Nephron progenitor cell (in vitro differentiated cells): ENCODE measurements around the gene ATP8B4.

Source experiments
- DNase-seq: peaks from one replicate; pipeline ENCODE4 v3.0.0; 2021
- H3K27ac Mint-ChIP-seq: 2 replicates; pipeline ENCODE4 v1.8.0; 2021; ENCODE audit warnings: mild to moderate bottlenecking, moderate library complexity, mixed read lengths
- H3K27me3 Mint-ChIP-seq: 2 replicates; pipeline ENCODE4 v1.8.0; 2021; ENCODE audit warnings: mild to moderate bottlenecking, low read depth, mixed read lengths; ENCODE audit not compliant: poor library complexity
- H3K36me3 Mint-ChIP-seq: 2 replicates; pipeline ENCODE4 v1.8.0; 2021; ENCODE audit warnings: low read depth, mixed read lengths
- H3K4me1 Mint-ChIP-seq: 2 replicates; pipeline ENCODE4 v1.8.0; 2021; ENCODE audit warnings: mixed read lengths
- H3K4me3 Mint-ChIP-seq: 2 replicates; pipeline ENCODE4 v1.8.0; 2021; ENCODE audit warnings: mild to moderate bottlenecking, moderate library complexity, mixed read lengths
- H3K9me3 Mint-ChIP-seq: 2 replicates; pipeline ENCODE4 v1.8.0; 2021; ENCODE audit warnings: mild to moderate bottlenecking, moderate library complexity, mixed read lengths
- CTCF ChIP-seq: fragments of 200-600 bp; sonication (generic); IDR thresholded peaks from 2 replicates; pipeline ENCODE4 v1.5.0; 2021; ENCODE audit warnings: antibody characterized with exemption

The ATP8B4 gene

GRCh38 chr15:50055750-50056157, 63.3 kb downstream of the ATP8B4 start:
- peaks cover 4% of the 10 kb centered on the region for H3K36me3 Mint-ChIP-seq
- no peak overlapping the region for H3K27ac Mint-ChIP-seq
- H3K9me3 Mint-ChIP-seq: peaks cover 8% of the 10 kb centered on the region
- no peak for DNase-seq
- H3K27me3 Mint-ChIP-seq: peaks cover 3% of the 10 kb centered on the region
- H3K4me1 Mint-ChIP-seq: peaks cover 5% of the 10 kb centered on the region
- no peak for TF ChIP-seq CTCF
- no peak overlapping the region for H3K4me3 Mint-ChIP-seq

- H3K4me3 Mint-ChIP-seq: no peak overlapping the region
- H3K27me3 Mint-ChIP-seq: peaks cover 3% of the 10 kb centered on the region
- H3K36me3 Mint-ChIP-seq: peaks cover 4% of the 10 kb centered on the region
- DNase-seq: no peak
- no peak overlapping the region for H3K27ac Mint-ChIP-seq
- H3K9me3 Mint-ChIP-seq: peaks cover 8% of the 10 kb centered on the region
- H3K4me1 Mint-ChIP-seq: peaks cover 4% of the 10 kb centered on the region
- no peak for TF ChIP-seq CTCF
These were observed 63.7 kb downstream of the ATP8B4 start for GRCh38 chr15:50055332-50055731.

GRCh38 chr15:50053055-50053856, 65.8 kb downstream of the ATP8B4 start:
- peaks cover 4% of the 10 kb centered on the region for H3K36me3 Mint-ChIP-seq
- H3K4me3 Mint-ChIP-seq: no peak overlapping the region
- H3K4me1 Mint-ChIP-seq: no peaks in the 10 kb centered on the region
- DNase-seq: no peak
- peaks cover 3% of the 10 kb centered on the region for H3K27me3 Mint-ChIP-seq
- H3K27ac Mint-ChIP-seq: peak overlapping the region; percentile 14
- no peak for TF ChIP-seq CTCF
- peaks cover 8% of the 10 kb centered on the region for H3K9me3 Mint-ChIP-seq

GRCh38 chr15:50051811-50052419, 67.1 kb downstream of the ATP8B4 start:
- H3K27ac Mint-ChIP-seq: no peak overlapping the region
- peaks cover 4% of the 10 kb centered on the region for H3K36me3 Mint-ChIP-seq
- no peak overlapping the region for H3K4me3 Mint-ChIP-seq
- H3K27me3 Mint-ChIP-seq: peaks cover 2% of the 10 kb centered on the region
- TF ChIP-seq CTCF: peak; percentile 58
- H3K4me1 Mint-ChIP-seq: no peaks in the 10 kb centered on the region
- H3K9me3 Mint-ChIP-seq: peaks cover 8% of the 10 kb centered on the region
- DNase-seq: peak; percentile 31

GRCh38 chr15:50050986-50051743, 67.9 kb downstream of the ATP8B4 start:
- Mint-ChIP-seq H3K36me3 (peaks cover 4% of the 10 kb centered on the region), H3K4me1 (no peaks in the 10 kb centered on the region), H3K4me3 (no peak overlapping the region), H3K27me3 (peaks cover 2% of the 10 kb centered on the region), H3K27ac (no peak overlapping the region), H3K9me3 (peaks cover 8% of the 10 kb centered on the region)
- TF ChIP-seq CTCF: no peak
- no peak for DNase-seq
